C4-2B (cell line): Measurements from ENCODE around the gene ALDOA.

Experiments used
- CTCF ChIP-seq: fragments of 450-650 bp; conservative IDR thresholded peaks from 2 replicates; pipeline ENCODE4 v1.5.1; 2017; ENCODE audit warnings: mild to moderate bottlenecking
- ZFX ChIP-seq: fragments of 450-650 bp; IDR thresholded peaks from 2 replicates; pipeline ENCODE4 v1.6.1; 2017

GRCh38 chr16:30096862-30097563 lies 31.5 kb downstream of the ALDOA start:
- TF ChIP-seq CTCF (no peak), ZFX (no peak)
